ENCODE measurements around the gene MOBP. TPM values are rescaled to one million over a fixed set of nuclear protein-coding genes. Genes with fewer than 3 reads are reported as not detected.

Gene MOBP
- total and polyA plus RNA-seq, 2 donors, result 0.05 to 0.16 TPM

- DNase-seq (ENCODE audit: low read depth in 6 of 9, low spot score in 9 of 9), result peak in 2 of 9 donors; percentile 4 to 34
- Histone ChIP-seq H3K4me3 (ENCODE audit: low read length in 2 of 2) (no peak overlapping the region), H3K4me1 (ENCODE audit: control insufficient read depth in 2 of 2, insufficient read depth in 2 of 2, low read length in 2 of 2) (no peaks in the 10 kb centered on the region), H3K9me3 (ENCODE audit: control insufficient read depth in 2 of 2, insufficient read depth in 1 of 2, low read length in 1 of 2) (no peaks in the 10 kb centered on the region), H3K36me3 (ENCODE audit: control insufficient read depth in 2 of 2, insufficient read depth in 2 of 2, low read length in 1 of 2) (no peaks in the 10 kb centered on the region), H3K27ac (ENCODE audit: low read depth in 1 of 2, low read length in 1 of 2) (no peak overlapping the region), H3K27me3 (ENCODE audit: control insufficient read depth in 2 of 2, insufficient read depth in 1 of 2, low read length in 1 of 2) (no peaks in the 10 kb centered on the region)
- 33% methylated on average over 3 of the region's 3 CpGs for WGBS
Measured at GRCh38 chr3:39519554-39520288, 52.2 kb downstream of the MOBP start.

- Histone ChIP-seq H3K4me3 (ENCODE audit: low read length in 2 of 2) (no peak overlapping the region), H3K9me3 (ENCODE audit: control insufficient read depth in 2 of 2, insufficient read depth in 1 of 2, low read length in 1 of 2) (peaks cover 0 to 2% of the 10 kb centered on the region in 2 donors), H3K36me3 (ENCODE audit: control insufficient read depth in 2 of 2, insufficient read depth in 2 of 2, low read length in 1 of 2) (no peaks in the 10 kb centered on the region), H3K27me3 (ENCODE audit: control insufficient read depth in 2 of 2, insufficient read depth in 1 of 2, low read length in 1 of 2) (no peaks in the 10 kb centered on the region), H3K27ac (ENCODE audit: low read depth in 1 of 2, low read length in 1 of 2) (no peak overlapping the region), H3K4me1 (ENCODE audit: control insufficient read depth in 2 of 2, insufficient read depth in 2 of 2, low read length in 2 of 2) (no peaks in the 10 kb centered on the region)
- 98% methylated on average over 3 of the region's 3 CpGs for WGBS
- no peak for DNase-seq (ENCODE audit: low read depth in 6 of 9, low spot score in 9 of 9)
Measured at GRCh38 chr3:39521456-39521855, 54.0 kb downstream of the MOBP start.

- 93% methylated on average over 1 of the region's 1 CpG for WGBS
- H3K27ac ChIP-seq (ENCODE audit: low read depth in 1 of 2, low read length in 1 of 2), result no peak overlapping the region
- DNase-seq (ENCODE audit: low read depth in 6 of 9, low spot score in 9 of 9), result no peak
- no peaks in the 10 kb centered on the region for H3K36me3 ChIP-seq (ENCODE audit: control insufficient read depth in 2 of 2, insufficient read depth in 2 of 2, low read length in 1 of 2)
- H3K4me3 ChIP-seq (ENCODE audit: low read length in 2 of 2), result no peak overlapping the region
- H3K9me3 ChIP-seq (ENCODE audit: control insufficient read depth in 2 of 2, insufficient read depth in 1 of 2, low read length in 1 of 2), result peaks cover 0 to 2% of the 10 kb centered on the region in 2 donors
- H3K27me3 ChIP-seq (ENCODE audit: control insufficient read depth in 2 of 2, insufficient read depth in 1 of 2, low read length in 1 of 2), result no peaks in the 10 kb centered on the region
- no peaks in the 10 kb centered on the region for H3K4me1 ChIP-seq (ENCODE audit: control insufficient read depth in 2 of 2, insufficient read depth in 2 of 2, low read length in 2 of 2)
Measured at GRCh38 chr3:39524107-39524506, 56.6 kb downstream of the MOBP start.

- 97% methylated on average over 4 of the region's 4 CpGs for WGBS
- Histone ChIP-seq H3K36me3 (ENCODE audit: control insufficient read depth in 2 of 2, insufficient read depth in 2 of 2, low read length in 1 of 2) (no peaks in the 10 kb centered on the region), H3K4me3 (ENCODE audit: low read length in 2 of 2) (no peak overlapping the region), H3K9me3 (ENCODE audit: control insufficient read depth in 2 of 2, insufficient read depth in 1 of 2, low read length in 1 of 2) (peaks cover 0 to 2% of the 10 kb centered on the region in 2 donors), H3K4me1 (ENCODE audit: control insufficient read depth in 2 of 2, insufficient read depth in 2 of 2, low read length in 2 of 2) (no peaks in the 10 kb centered on the region), H3K27ac (ENCODE audit: low read depth in 1 of 2, low read length in 1 of 2) (no peak overlapping the region), H3K27me3 (ENCODE audit: control insufficient read depth in 2 of 2, insufficient read depth in 1 of 2, low read length in 1 of 2) (no peaks in the 10 kb centered on the region)
- no peak for DNase-seq (ENCODE audit: low read depth in 6 of 9, low spot score in 9 of 9)
Measured at GRCh38 chr3:39528844-39529243, 61.4 kb downstream of the MOBP start.

- Histone ChIP-seq H3K9me3 (ENCODE audit: control insufficient read depth in 2 of 2, insufficient read depth in 1 of 2, low read length in 1 of 2) (peaks cover 0 to 2% of the 10 kb centered on the region in 2 donors), H3K4me3 (ENCODE audit: low read length in 2 of 2) (no peak overlapping the region), H3K27ac (ENCODE audit: low read depth in 1 of 2, low read length in 1 of 2) (no peak overlapping the region), H3K4me1 (ENCODE audit: control insufficient read depth in 2 of 2, insufficient read depth in 2 of 2, low read length in 2 of 2) (no peaks in the 10 kb centered on the region), H3K27me3 (ENCODE audit: control insufficient read depth in 2 of 2, insufficient read depth in 1 of 2, low read length in 1 of 2) (no peaks in the 10 kb centered on the region), H3K36me3 (ENCODE audit: control insufficient read depth in 2 of 2, insufficient read depth in 2 of 2, low read length in 1 of 2) (no peaks in the 10 kb centered on the region)
- no peak for DNase-seq (ENCODE audit: low read depth in 6 of 9, low spot score in 9 of 9)
- 95% methylated on average over 9 of the region's 9 CpGs for WGBS
Measured at GRCh38 chr3:39529577-39529976, 62.1 kb downstream of the MOBP start.

GRCh38 chr3:39531066-39531465, 63.6 kb downstream of the MOBP start:
- Histone ChIP-seq H3K27me3 (ENCODE audit: control insufficient read depth in 2 of 2, insufficient read depth in 1 of 2, low read length in 1 of 2) (no peaks in the 10 kb centered on the region), H3K36me3 (ENCODE audit: control insufficient read depth in 2 of 2, insufficient read depth in 2 of 2, low read length in 1 of 2) (no peaks in the 10 kb centered on the region), H3K9me3 (ENCODE audit: control insufficient read depth in 2 of 2, insufficient read depth in 1 of 2, low read length in 1 of 2) (no peaks in the 10 kb centered on the region), H3K4me1 (ENCODE audit: control insufficient read depth in 2 of 2, insufficient read depth in 2 of 2, low read length in 2 of 2) (no peaks in the 10 kb centered on the region), H3K4me3 (ENCODE audit: low read length in 2 of 2) (no peak overlapping the region), H3K27ac (ENCODE audit: low read depth in 1 of 2, low read length in 1 of 2) (no peak overlapping the region)
- 96% methylated on average over 6 of the region's 6 CpGs for WGBS
- DNase-seq (ENCODE audit: low read depth in 6 of 9, low spot score in 9 of 9), result no peak

GRCh38 chr3:39531665-39532064, 64.2 kb downstream of the MOBP start:
- H3K4me3 ChIP-seq (ENCODE audit: low read length in 2 of 2), result no peak overlapping the region
- no peaks in the 10 kb centered on the region for H3K4me1 ChIP-seq (ENCODE audit: control insufficient read depth in 2 of 2, insufficient read depth in 2 of 2, low read length in 2 of 2)
- H3K36me3 ChIP-seq (ENCODE audit: control insufficient read depth in 2 of 2, insufficient read depth in 2 of 2, low read length in 1 of 2), result no peaks in the 10 kb centered on the region
- no peak overlapping the region for H3K27ac ChIP-seq (ENCODE audit: low read depth in 1 of 2, low read length in 1 of 2)
- no peak for DNase-seq (ENCODE audit: low read depth in 6 of 9, low spot score in 9 of 9)
- WGBS, result 92% methylated on average over 3 of the region's 3 CpGs
- no peaks in the 10 kb centered on the region for H3K9me3 ChIP-seq (ENCODE audit: control insufficient read depth in 2 of 2, insufficient read depth in 1 of 2, low read length in 1 of 2)
- no peaks in the 10 kb centered on the region for H3K27me3 ChIP-seq (ENCODE audit: control insufficient read depth in 2 of 2, insufficient read depth in 1 of 2, low read length in 1 of 2)

GRCh38 chr3:39532777-39533176, 65.3 kb downstream of the MOBP start:
- no peak for DNase-seq (ENCODE audit: low read depth in 6 of 9, low spot score in 9 of 9)
- no peak overlapping the region for H3K27ac ChIP-seq (ENCODE audit: low read depth in 1 of 2, low read length in 1 of 2)
- no peak overlapping the region for H3K4me3 ChIP-seq (ENCODE audit: low read length in 2 of 2)
- no peaks in the 10 kb centered on the region for H3K4me1 ChIP-seq (ENCODE audit: control insufficient read depth in 2 of 2, insufficient read depth in 2 of 2, low read length in 2 of 2)
- H3K36me3 ChIP-seq (ENCODE audit: control insufficient read depth in 2 of 2, insufficient read depth in 2 of 2, low read length in 1 of 2), result no peaks in the 10 kb centered on the region
- H3K27me3 ChIP-seq (ENCODE audit: control insufficient read depth in 2 of 2, insufficient read depth in 1 of 2, low read length in 1 of 2), result no peaks in the 10 kb centered on the region
- H3K9me3 ChIP-seq (ENCODE audit: control insufficient read depth in 2 of 2, insufficient read depth in 1 of 2, low read length in 1 of 2), result no peaks in the 10 kb centered on the region
- 95% methylated on average over 1 of the region's 1 CpG for WGBS

- H3K9me3 ChIP-seq (ENCODE audit: control insufficient read depth in 2 of 2, insufficient read depth in 1 of 2, low read length in 1 of 2), result no peaks in the 10 kb centered on the region
- H3K4me1 ChIP-seq (ENCODE audit: control insufficient read depth in 2 of 2, insufficient read depth in 2 of 2, low read length in 2 of 2), result no peaks in the 10 kb centered on the region
- H3K4me3 ChIP-seq (ENCODE audit: low read length in 2 of 2), result no peak overlapping the region
- WGBS, result 47% methylated on average over 2 of the region's 2 CpGs
- no peak overlapping the region for H3K27ac ChIP-seq (ENCODE audit: low read depth in 1 of 2, low read length in 1 of 2)
- DNase-seq (ENCODE audit: low read depth in 6 of 9, low spot score in 9 of 9), result no peak
- H3K36me3 ChIP-seq (ENCODE audit: control insufficient read depth in 2 of 2, insufficient read depth in 2 of 2, low read length in 1 of 2), result no peaks in the 10 kb centered on the region
- no peaks in the 10 kb centered on the region for H3K27me3 ChIP-seq (ENCODE audit: control insufficient read depth in 2 of 2, insufficient read depth in 1 of 2, low read length in 1 of 2)
Measured at GRCh38 chr3:39533226-39533625, 65.7 kb downstream of the MOBP start.

All from thymus (tissue), 11 donors.